Measurements from ENCODE around the gene FSTL4.

The FSTL4 gene

GRCh38 chr5:133444711-133445110 lies 167.6 kb downstream of the FSTL4 start:
- WGBS, 2 experiments (ENCODE audit: insufficient coverage in 2 of 2), result 83 to 91% methylated on average over 3 to 4 of the region's 5 CpGs
- H3K4me1 ChIP-seq (ENCODE audit: control insufficient read depth, insufficient read depth, low read length, poor library complexity, severe bottlenecking), result no peaks in the 10 kb centered on the region
- H3K4me3 ChIP-seq (ENCODE audit: extremely low read depth, insufficient read depth, low read length, poor library complexity, severe bottlenecking), result no peak overlapping the region
- H3K27ac ChIP-seq (ENCODE audit: low read depth, low read length, severe bottlenecking), result no peak overlapping the region
- H3K36me3 ChIP-seq (ENCODE audit: control insufficient read depth, insufficient read depth, low read length), result no peaks in the 10 kb centered on the region
- H3K9me3 ChIP-seq (ENCODE audit: control insufficient read depth, low read length), result no peaks in the 10 kb centered on the region

DNA sequence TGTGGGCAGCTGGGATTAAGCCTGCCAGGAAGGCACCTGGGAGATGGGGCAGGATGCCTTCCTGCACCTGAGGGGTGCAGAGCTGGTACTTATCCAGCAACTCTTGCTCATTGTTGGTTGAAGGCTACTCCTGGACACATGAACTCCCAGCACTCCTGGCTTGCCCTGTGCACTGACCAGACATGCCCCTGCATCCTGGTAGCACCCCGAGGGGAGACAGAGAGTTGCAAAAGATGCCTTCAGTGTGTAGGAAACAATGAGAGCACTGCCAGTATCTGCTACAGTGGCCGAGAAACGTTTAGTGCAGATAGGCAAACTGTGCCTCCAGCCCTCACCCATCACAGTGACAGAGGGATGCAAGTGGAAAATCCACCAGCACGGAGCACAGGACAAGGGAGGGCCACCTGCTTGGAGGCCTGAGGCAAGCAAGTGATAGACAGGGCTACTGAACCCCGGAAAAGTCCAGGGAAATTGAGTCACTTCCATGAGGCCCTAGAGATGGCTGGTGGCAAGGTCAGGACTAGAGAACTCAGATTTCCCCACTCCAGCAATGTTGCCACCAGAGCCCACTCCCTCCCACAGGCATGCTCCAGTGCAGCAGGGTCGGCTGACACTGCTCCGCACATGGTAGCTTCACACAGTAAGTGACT lies 171.1 kb downstream of the FSTL4 start:
- no peaks in the 10 kb centered on the region for H3K9me3 ChIP-seq (ENCODE audit: control insufficient read depth, low read length)

GRCh38 chr5:133440467-133441115 lies 171.8 kb downstream of the FSTL4 start:
- Histone ChIP-seq H3K27ac (ENCODE audit: low read depth, low read length, severe bottlenecking) (no peak overlapping the region), H3K4me1 (ENCODE audit: control insufficient read depth, insufficient read depth, low read length, poor library complexity, severe bottlenecking) (no peaks in the 10 kb centered on the region), H3K36me3 (ENCODE audit: control insufficient read depth, insufficient read depth, low read length) (no peaks in the 10 kb centered on the region), H3K4me3 (ENCODE audit: extremely low read depth, insufficient read depth, low read length, poor library complexity, severe bottlenecking) (no peak overlapping the region), H3K9me3 (ENCODE audit: control insufficient read depth, low read length) (no peaks in the 10 kb centered on the region)
- 91 to 93% methylated on average over 3 to 6 of the region's 7 CpGs for WGBS, 2 experiments (ENCODE audit: insufficient coverage in 2 of 2)

More for the DNA sequence above, 171.1 kb downstream of the FSTL4 start:
- H3K36me3 ChIP-seq (ENCODE audit: control insufficient read depth, insufficient read depth, low read length), result no peaks in the 10 kb centered on the region
- no peak overlapping the region for H3K4me3 ChIP-seq (ENCODE audit: extremely low read depth, insufficient read depth, low read length, poor library complexity, severe bottlenecking)
- 89% methylated on average over 6 to 7 of the region's 7 CpGs for WGBS, 2 experiments (ENCODE audit: insufficient coverage in 2 of 2)
- H3K27ac ChIP-seq (ENCODE audit: low read depth, low read length, severe bottlenecking), result no peak overlapping the region
- H3K4me1 ChIP-seq (ENCODE audit: control insufficient read depth, insufficient read depth, low read length, poor library complexity, severe bottlenecking), result no peaks in the 10 kb centered on the region

GRCh38 chr5:133439859-133440258 lies 172.5 kb downstream of the FSTL4 start:
- H3K27ac ChIP-seq (ENCODE audit: low read depth, low read length, severe bottlenecking), result no peak overlapping the region
- H3K4me3 ChIP-seq (ENCODE audit: extremely low read depth, insufficient read depth, low read length, poor library complexity, severe bottlenecking), result no peak overlapping the region
- no peaks in the 10 kb centered on the region for H3K36me3 ChIP-seq (ENCODE audit: control insufficient read depth, insufficient read depth, low read length)
- H3K9me3 ChIP-seq (ENCODE audit: control insufficient read depth, low read length), result no peaks in the 10 kb centered on the region
- no peaks in the 10 kb centered on the region for H3K4me1 ChIP-seq (ENCODE audit: control insufficient read depth, insufficient read depth, low read length, poor library complexity, severe bottlenecking)
- WGBS, 2 experiments (ENCODE audit: insufficient coverage in 2 of 2), result 77 to 81% methylated on average over 3 to 8 of the region's 8 CpGs

DNA sequence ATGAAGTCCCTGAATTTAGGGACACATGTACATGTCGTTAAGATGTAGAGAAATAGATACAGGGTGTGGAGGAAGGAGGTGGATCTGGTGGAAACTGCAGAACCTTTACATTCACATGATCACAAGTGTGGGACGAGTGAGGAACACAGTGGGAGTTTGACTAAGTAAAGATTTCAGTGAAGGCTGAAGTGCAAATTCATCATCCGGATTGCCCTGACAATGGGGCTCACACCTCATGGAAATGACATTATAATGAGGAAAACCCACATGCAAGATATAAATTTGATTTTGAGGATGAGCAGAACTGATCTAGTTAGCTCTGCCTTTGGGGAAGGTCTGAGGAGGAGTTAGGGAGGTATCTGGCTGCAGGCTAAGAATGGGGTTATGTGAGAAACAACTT lies 173.9 kb downstream of the FSTL4 start:
- 71 to 84% methylated on average over 2 to 3 of the region's 3 CpGs for WGBS, 2 experiments (ENCODE audit: insufficient coverage in 2 of 2)
- Histone ChIP-seq H3K4me1 (ENCODE audit: control insufficient read depth, insufficient read depth, low read length, poor library complexity, severe bottlenecking) (no peaks in the 10 kb centered on the region), H3K27ac (ENCODE audit: low read depth, low read length, severe bottlenecking) (no peak overlapping the region), H3K4me3 (ENCODE audit: extremely low read depth, insufficient read depth, low read length, poor library complexity, severe bottlenecking) (no peak overlapping the region), H3K9me3 (ENCODE audit: control insufficient read depth, low read length) (no peaks in the 10 kb centered on the region), H3K36me3 (ENCODE audit: control insufficient read depth, insufficient read depth, low read length) (no peaks in the 10 kb centered on the region)

DNA sequence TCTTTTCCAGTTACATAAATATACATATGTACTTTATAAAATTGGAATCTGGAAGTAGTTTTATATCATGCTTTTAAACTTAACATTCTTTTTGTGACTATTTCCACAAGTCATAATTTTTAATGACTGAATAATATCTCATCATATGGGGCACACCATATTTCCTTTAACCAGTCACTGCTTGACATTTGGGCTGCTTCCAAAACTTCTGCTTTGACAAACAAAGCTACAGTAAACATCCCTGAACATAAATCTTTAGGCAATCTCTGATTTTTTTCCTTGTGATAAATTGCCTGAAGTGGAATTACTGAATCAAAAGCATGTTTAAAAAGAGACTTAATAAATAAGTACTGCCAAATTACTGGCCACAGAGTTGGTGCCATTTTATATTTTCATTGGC lies 178.0 kb downstream of the FSTL4 start:
- H3K9me3 ChIP-seq (ENCODE audit: control insufficient read depth, low read length), result no peaks in the 10 kb centered on the region
- no peak overlapping the region for H3K4me3 ChIP-seq (ENCODE audit: extremely low read depth, insufficient read depth, low read length, poor library complexity, severe bottlenecking)
- H3K27ac ChIP-seq (ENCODE audit: low read depth, low read length, severe bottlenecking), result no peak overlapping the region
- H3K36me3 ChIP-seq (ENCODE audit: control insufficient read depth, insufficient read depth, low read length), result no peaks in the 10 kb centered on the region
- H3K4me1 ChIP-seq (ENCODE audit: control insufficient read depth, insufficient read depth, low read length, poor library complexity, severe bottlenecking), result no peaks in the 10 kb centered on the region

GRCh38 chr5:133433641-133434040 lies 178.7 kb downstream of the FSTL4 start:
- no peak overlapping the region for H3K27ac ChIP-seq (ENCODE audit: low read depth, low read length, severe bottlenecking)
- H3K4me1 ChIP-seq (ENCODE audit: control insufficient read depth, insufficient read depth, low read length, poor library complexity, severe bottlenecking), result no peaks in the 10 kb centered on the region
- 79 to 91% methylated on average over 5 of the region's 6 CpGs for WGBS, 2 experiments (ENCODE audit: insufficient coverage in 2 of 2)
- H3K4me3 ChIP-seq (ENCODE audit: extremely low read depth, insufficient read depth, low read length, poor library complexity, severe bottlenecking), result no peak overlapping the region
- H3K36me3 ChIP-seq (ENCODE audit: control insufficient read depth, insufficient read depth, low read length), result no peaks in the 10 kb centered on the region
- no peaks in the 10 kb centered on the region for H3K9me3 ChIP-seq (ENCODE audit: control insufficient read depth, low read length)

DNA sequence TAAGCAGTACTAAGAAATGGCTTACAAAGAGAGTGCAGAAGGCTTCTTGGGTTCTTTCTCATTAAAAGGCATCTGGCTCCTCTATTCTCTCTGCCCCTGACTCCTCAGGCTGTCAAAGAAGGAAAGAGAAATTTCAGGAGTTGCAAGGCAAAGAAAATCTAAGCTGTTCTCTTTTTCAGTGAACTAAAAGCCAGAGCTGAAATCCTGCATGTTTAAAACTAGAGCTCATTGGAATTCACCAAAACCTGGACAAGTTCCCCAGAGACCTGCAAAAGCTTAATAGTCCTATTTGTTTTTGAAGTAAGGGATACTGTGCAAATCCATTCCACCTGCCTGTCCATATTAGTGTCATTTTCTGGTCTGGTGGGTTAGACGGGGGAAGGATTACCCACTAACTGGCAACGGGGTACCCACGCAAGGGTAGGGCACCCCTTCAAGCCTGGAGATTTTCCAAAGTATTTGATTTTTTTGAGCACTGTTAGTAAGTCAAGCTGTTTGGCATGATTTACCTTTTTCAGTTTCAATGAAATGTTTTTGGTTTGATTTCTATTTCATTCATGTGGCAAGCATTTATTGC lies 179.3 kb downstream of the FSTL4 start:
- H3K4me1 ChIP-seq (ENCODE audit: control insufficient read depth, insufficient read depth, low read length, poor library complexity, severe bottlenecking), result no peaks in the 10 kb centered on the region
- WGBS, 2 experiments (ENCODE audit: insufficient coverage in 2 of 2), result 87 to 97% methylated on average over 3 of the region's 3 CpGs
- H3K36me3 ChIP-seq (ENCODE audit: control insufficient read depth, insufficient read depth, low read length), result no peaks in the 10 kb centered on the region
- no peaks in the 10 kb centered on the region for H3K9me3 ChIP-seq (ENCODE audit: control insufficient read depth, low read length)
- H3K27ac ChIP-seq (ENCODE audit: low read depth, low read length, severe bottlenecking), result no peak overlapping the region
- H3K4me3 ChIP-seq (ENCODE audit: extremely low read depth, insufficient read depth, low read length, poor library complexity, severe bottlenecking), result no peak overlapping the region

GRCh38 chr5:133431326-133431865 lies 180.9 kb downstream of the FSTL4 start:
- Histone ChIP-seq H3K4me3 (ENCODE audit: extremely low read depth, insufficient read depth, low read length, poor library complexity, severe bottlenecking) (no peak overlapping the region), H3K36me3 (ENCODE audit: control insufficient read depth, insufficient read depth, low read length) (no peaks in the 10 kb centered on the region), H3K27ac (ENCODE audit: low read depth, low read length, severe bottlenecking) (no peak overlapping the region), H3K9me3 (ENCODE audit: control insufficient read depth, low read length) (no peaks in the 10 kb centered on the region), H3K4me1 (ENCODE audit: control insufficient read depth, insufficient read depth, low read length, poor library complexity, severe bottlenecking) (peaks cover 11% of the 10 kb centered on the region)
- 100% methylated on average over 1 of the region's 2 CpGs for WGBS, 2 experiments (ENCODE audit: insufficient coverage in 2 of 2)

GRCh38 chr5:133430095-133430494 lies 182.2 kb downstream of the FSTL4 start:
- H3K4me1 ChIP-seq (ENCODE audit: control insufficient read depth, insufficient read depth, low read length, poor library complexity, severe bottlenecking), result peaks cover 13% of the 10 kb centered on the region
- H3K27ac ChIP-seq (ENCODE audit: low read depth, low read length, severe bottlenecking), result no peak overlapping the region
- H3K9me3 ChIP-seq (ENCODE audit: control insufficient read depth, low read length), result no peaks in the 10 kb centered on the region
- no peak overlapping the region for H3K4me3 ChIP-seq (ENCODE audit: extremely low read depth, insufficient read depth, low read length, poor library complexity, severe bottlenecking)
- no peaks in the 10 kb centered on the region for H3K36me3 ChIP-seq (ENCODE audit: control insufficient read depth, insufficient read depth, low read length)

- no peaks in the 10 kb centered on the region for H3K36me3 ChIP-seq (ENCODE audit: control insufficient read depth, insufficient read depth, low read length)
- H3K4me1 ChIP-seq (ENCODE audit: control insufficient read depth, insufficient read depth, low read length, poor library complexity, severe bottlenecking), result peaks cover 17% of the 10 kb centered on the region
- no peak overlapping the region for H3K27ac ChIP-seq (ENCODE audit: low read depth, low read length, severe bottlenecking)
- WGBS, 2 experiments (ENCODE audit: insufficient coverage in 2 of 2), result 82 to 88% methylated on average over 5 to 6 of the region's 6 CpGs
- H3K9me3 ChIP-seq (ENCODE audit: control insufficient read depth, low read length), result no peaks in the 10 kb centered on the region
- no peak overlapping the region for H3K4me3 ChIP-seq (ENCODE audit: extremely low read depth, insufficient read depth, low read length, poor library complexity, severe bottlenecking)
Observed at GRCh38 chr5:133429046-133429445, 183.3 kb downstream of the FSTL4 start.
